Measurements from ENCODE around the gene TASP1.

GRCh38 chr20:13364278-13365170, 274.2 kb downstream of the TASP1 start:
- no peak for TF ChIP-seq CTCF (IDR thresholded peaks at IDR 0.05; ENCODE audit: low read depth, low read length)
- no peak for TF ChIP-seq EZH2phosphoT487 (IDR thresholded peaks at IDR 0.05; ENCODE audit: low read depth)

Measured in OCI-LY3 (cell line).